ENCODE data around the gene CCDC188. TPM values are rescaled to one million over a fixed set of nuclear protein-coding genes. Genes with fewer than 3 reads are reported as not detected.

The CCDC188 gene
- total and polyA plus RNA-seq, 10 of the 15 experiments (the other 5 are each of a cell fraction or from before 2014, with no cell fraction given) = not detected

GRCh38 chr22:20180640-20181039 lies 29.8 kb upstream of the CCDC188 start:
- Histone ChIP-seq H3K36me3 (ENCODE audit: control insufficient read depth in 2 of 2, insufficient read depth in 2 of 2, low read length in 1 of 2) (no peaks in the 10 kb centered on the region), H3K4me1 (ENCODE audit: control insufficient read depth, insufficient read depth, low read length) (no peaks in the 10 kb centered on the region), H3K27me3 (replicated peaks in 1 of 2; ENCODE audit: control insufficient read depth in 2 of 2, insufficient read depth in 2 of 2, low read length in 1 of 2) (no peaks in the 10 kb centered on the region; a peak in 1 of 4 replicates), H3K9me3 (replicated peaks; ENCODE audit: control insufficient read depth, insufficient read depth, low read length) (no peaks in the 10 kb centered on the region), H3K4me2 (ENCODE audit: control insufficient read depth, insufficient read depth) (no peak overlapping the region), H3K9ac (ENCODE audit: control insufficient read depth, insufficient read depth, low read length) (no peak overlapping the region), H3K4me3 (no peak overlapping the region), H3K79me2 (ENCODE audit: control insufficient read depth, insufficient read depth, low read length) (no peaks in the 10 kb centered on the region), H3K27ac (ENCODE audit: control insufficient read depth, insufficient read depth) (no peak overlapping the region), H4K20me1 (ENCODE audit: control insufficient read depth, insufficient read depth) (no peaks in the 10 kb centered on the region), H2AFZ (ENCODE audit: control insufficient read depth, low read depth, low read length) (no peak overlapping the region)
- ChIA-PET POLR2A (no interaction called here), CTCF (interaction anchor here (1.0 to 1.4 kb wide), 2 partner anchors 58 to 66 kb away, joined by 3 to 10 read pairs; no protein-coding TSS in a partner anchor), RAD21 (ENCODE audit: unreplicated experiment) (interaction anchor here (1.3 to 1.6 kb wide), 2 partner anchors 33 to 58 kb away, joined by 4 to 6 read pairs; no protein-coding TSS in a partner anchor), SMC1A (ENCODE audit: uncharacterized antibody, unreplicated experiment) (interaction anchor here (2.0 kb wide), 1 partner anchor 57 kb away, joined by 4 read pairs; no protein-coding TSS in a partner anchor)
- TF ChIP-seq REST (IDR thresholded peaks at IDR 0.05; ENCODE audit: low read depth, low read length) = no peak
- no peak for TF ChIP-seq ZNF24 (IDR thresholded peaks at IDR 0.05)
- no peak for TF ChIP-seq SMAD5 (IDR thresholded peaks at IDR 0.05; ENCODE audit: low read depth)
- no peak for TF ChIP-seq MEF2A (IDR thresholded peaks at IDR 0.05; ENCODE audit: insufficient read depth, low read depth, low read length)
- TF ChIP-seq DPF2 (IDR thresholded peaks at IDR 0.05) = peak; percentile 36; the same call in 1 of the 2 replicates
- TF ChIP-seq EGR1 (IDR thresholded peaks at IDR 0.05; ENCODE audit: borderline replicate concordance in 1 of 2, low read depth in 2 of 2, low read length in 2 of 2) = no peak
- BruUV-seq (replicated peaks) = no TSS peak
- FAIRE-seq (no peak), DNase-seq (ENCODE audit: low read depth, low spot score) (no peak), ATAC-seq (peak; percentile 58)
- intact Hi-C loops (cut with micrococcal nuclease; ENCODE audit: unreplicated experiment) = no loop called here
- in situ Hi-C loops (cut with MboI) = no loop called here
- WGBS (ENCODE audit: insufficient coverage, insufficient replicate concordance, low lambda C conversion rate, missing lambda C conversion rate) = under 1% methylated on average over 8 of the region's 8 CpGs

Data from GM12878 (cell line).